GM19455 (cell line): ENCODE results near the gene DUSP18.
"Not testable (repeated sequence)": the region's sequence is repeated elsewhere in the genome, so short reads cannot be mapped to it uniquely, and the experiment has no call there.

Experiments
- ATAC-seq: cut with Tn5 transposase; IDR thresholded peaks from one replicate; pipeline ENCODE4 v1.9.1; 2021; ENCODE audit not compliant: unreplicated experiment

DUSP18 gene

GRCh38 chr22:30679895-30680690 is 12.4 kb upstream of the DUSP18 start:
- not testable (repeated sequence) for ATAC-seq

- not testable (repeated sequence) for ATAC-seq
These were observed 8.9 kb upstream of the DUSP18 start for GRCh38 chr22:30676565-30676964.

GRCh38 chr22:30675436-30675835 is 7.8 kb upstream of the DUSP18 start:
- no peak for ATAC-seq

- ATAC-seq, result no peak
These were observed 6.8 kb upstream of the DUSP18 start for GRCh38 chr22:30674482-30674881.

- no peak for ATAC-seq
These were observed 5.5 kb upstream of the DUSP18 start for GRCh38 chr22:30673136-30673535.

- no peak for ATAC-seq
These were observed 3.4 kb upstream of the DUSP18 start for GRCh38 chr22:30671071-30671470.

- ATAC-seq, result no peak
These were observed 673 bp upstream of the DUSP18 start for GRCh38 chr22:30668386-30668710.

- ATAC-seq, result no peak
These were observed 575 bp downstream of the DUSP18 start for GRCh38 chr22:30667107-30667493.

- no peak for ATAC-seq
These were observed 1.9 kb downstream of the DUSP18 start for GRCh38 chr22:30665786-30666185.

GRCh38 chr22:30665266-30665665 is 2.4 kb downstream of the DUSP18 start:
- ATAC-seq, result no peak

GRCh38 chr22:30664798-30665197 is 2.9 kb downstream of the DUSP18 start:
- no peak for ATAC-seq

GRCh38 chr22:30662040-30662439 is 5.6 kb downstream of the DUSP18 start:
- no peak for ATAC-seq

- no peak for ATAC-seq
These were observed 12.1 kb downstream of the DUSP18 start for GRCh38 chr22:30655532-30655931.

- no peak for ATAC-seq
These were observed 13.3 kb downstream of the DUSP18 start for GRCh38 chr22:30654361-30654760.

- no peak for ATAC-seq
These were observed 14.8 kb downstream of the DUSP18 start for GRCh38 chr22:30652852-30653251.

- no peak for ATAC-seq
These were observed 17.1 kb downstream of the DUSP18 start for GRCh38 chr22:30650508-30651116.

GRCh38 chr22:30649430-30650007 is 18.2 kb downstream of the DUSP18 start:
- no peak for ATAC-seq

GRCh38 chr22:30648825-30649224 is 18.9 kb downstream of the DUSP18 start:
- ATAC-seq, result no peak

GRCh38 chr22:30647536-30647935 is 20.1 kb downstream of the DUSP18 start:
- no peak for ATAC-seq

GRCh38 chr22:30646518-30647160 is 21.0 kb downstream of the DUSP18 start:
- no peak for ATAC-seq

GRCh38 chr22:30643055-30643875 is 24.4 kb downstream of the DUSP18 start:
- ATAC-seq, result no peak
